GM12878 (cell line): Measurements from ENCODE around the gene SGSH. TPM values are rescaled to one million over a fixed set of nuclear protein-coding genes. Genes with fewer than 3 reads are reported as not detected.

ENCODE experiments used
- ATF7 ChIP-seq: fragments of 450-650 bp; IDR thresholded peaks from 2 replicates; pipeline ENCODE4 v1.6.1; 2016; ENCODE audit warnings: low read depth, mild to moderate bottlenecking
- BCL11A ChIP-seq: IDR thresholded peaks from 2 replicates; pipeline ENCODE4 v1.6.1; 2011; ENCODE audit warnings: low read depth, low read length
- BCLAF1 ChIP-seq: fragments of 450-650 bp; IDR thresholded peaks from 2 replicates; pipeline ENCODE4 v1.6.1; 2017; ENCODE audit warnings: antibody characterized with exemption, mild to moderate bottlenecking, moderate library complexity
- CEBPB ChIP-seq, 2 experiments: fragments of 150-350 bp in 1 of 2; IDR thresholded peaks; 2 replicates each; pipeline ENCODE4 v1.6.1; 2012 to 2014; ENCODE audit warnings: low read depth in 2 of 2, low read length in 2 of 2, borderline replicate concordance in 1 of 2, inconsistent platforms in 1 of 2
- FOXM1 ChIP-seq: IDR thresholded peaks from 2 replicates; pipeline ENCODE4 v1.6.1; 2012; ENCODE audit warnings: low read depth, mild to moderate bottlenecking, inconsistent platforms, low read length, moderate library complexity
- IKZF2 ChIP-seq, 2 experiments: fragments of 450-650 bp; IDR thresholded peaks; 2 replicates each; pipeline ENCODE4 v1.6.1; 2017; ENCODE audit warnings: mild to moderate bottlenecking in 2 of 2, moderate library complexity in 2 of 2
- JUNB ChIP-seq: IDR thresholded peaks from 2 replicates; pipeline ENCODE4 v1.6.1; 2016; ENCODE audit warnings: antibody characterized with exemption, mild to moderate bottlenecking
- MEF2B ChIP-seq: fragments of 450-650 bp; IDR thresholded peaks from 2 replicates; pipeline ENCODE4 v1.6.1; 2018; ENCODE audit warnings: mild to moderate bottlenecking, moderate library complexity; ENCODE audit not compliant: partially characterized antibody, poor library complexity, severe bottlenecking
- MTA2 ChIP-seq: fragments of 450-650 bp; IDR thresholded peaks from 2 replicates; pipeline ENCODE4 v1.6.1; 2016; ENCODE audit warnings: low read depth, mild to moderate bottlenecking, moderate library complexity
- MYB ChIP-seq: fragments of 150-350 bp; IDR thresholded peaks from 2 replicates; pipeline ENCODE4 v1.6.1; 2014; ENCODE audit warnings: mild to moderate bottlenecking, low read depth, low read length, borderline replicate concordance
- NFIC ChIP-seq: IDR thresholded peaks from 2 replicates; pipeline ENCODE4 v1.6.1; 2012; ENCODE audit warnings: low read depth, mild to moderate bottlenecking, inconsistent platforms, low read length, moderate library complexity
- NFYB ChIP-seq: IDR thresholded peaks from 2 replicates; pipeline ENCODE4 v1.6.1; 2011; ENCODE audit warnings: low read depth, mild to moderate bottlenecking, low read length, improper control_type of control experiment, moderate library complexity; ENCODE audit not compliant: insufficient read depth
- POU2F2 ChIP-seq: IDR thresholded peaks from 3 replicates; pipeline ENCODE4 v1.6.1; 2011; ENCODE audit warnings: low read depth, mild to moderate bottlenecking, low read length, borderline replicate concordance
- RUNX3 ChIP-seq: IDR thresholded peaks from 2 replicates; pipeline ENCODE4 v1.6.1; 2012; ENCODE audit warnings: low read length, inconsistent platforms
- SREBF1 ChIP-seq: IDR thresholded peaks from 2 replicates; pipeline ENCODE4 v1.6.1; 2012; ENCODE audit warnings: mild to moderate bottlenecking, low read length
- STAT3 ChIP-seq: IDR thresholded peaks from 2 replicates; pipeline ENCODE4 v1.6.1; 2011; ENCODE audit warnings: low read depth, low read length, improper control_type of control experiment
- TARDBP ChIP-seq: IDR thresholded peaks from 2 replicates; pipeline ENCODE4 v1.6.1; 2016; ENCODE audit warnings: borderline replicate concordance
- ZBED1 ChIP-seq: IDR thresholded peaks from 2 replicates; pipeline ENCODE4 v1.6.1; 2016; ENCODE audit warnings: borderline replicate concordance
- polyA plus RNA-seq, 11 experiments: library from polyadenylated mRNA; depleted of rRNA in 4 of 11; unstranded in 6 of 11; stranded (reverse) in 5 of 11; fragments of >200 nt; fragmentation: Nextera tagmentation in 4 of 11; fragmentation: Illumina TruSeq in 1 of 11; extraction: Ambion mirVana in 4 of 11; extraction: Trizol in 1 of 11; gene quantifications; 1 replicate in 1 of 11; 2 replicates in 10 of 11; pipeline versions ENCODE4 v1.2.1 to v1.2.3, GENCODE V29; 2011 to 2016; ENCODE audit warnings: inconsistent platforms in 2 of 11, missing spikeins in 2 of 11, low read depth in 1 of 11
- total RNA-seq, 4 experiments: library from RNA; depleted of rRNA in 3 of 4; stranded (reverse); fragments of >200 nt in 3 of 4; fragmentation: Illumina TruSeq in 1 of 4; extraction: Trizol in 1 of 4; gene quantifications; 2 replicates each; pipeline versions ENCODE4 v1.2.1 to v1.2.3, GENCODE V29; 2013 to 2021
- TF ChIP-seq, protein P1 (sequence below): fragments of 150-350 bp; IDR thresholded peaks from 2 replicates; pipeline ENCODE4 v1.6.1; 2016; ENCODE audit warnings: low read depth, low read length
- TF ChIP-seq, protein P2 (sequence below): fragments of 450-650 bp; IDR thresholded peaks from 2 replicates; pipeline ENCODE4 v1.6.1; 2017; ENCODE audit warnings: low read depth, mild to moderate bottlenecking, moderate library complexity
- TF ChIP-seq, protein P3 (sequence below): fragments of 450-650 bp; IDR thresholded peaks from 2 replicates; pipeline ENCODE4 v1.6.1; 2016; ENCODE audit warnings: mild to moderate bottlenecking

Gene SGSH
- total and polyA plus RNA-seq, 10 of the 15 experiments (the other 5 are each of a cell fraction or from before 2014, with no cell fraction given), result 0.13 to 17.2 (median 6.0) TPM

DNA sequence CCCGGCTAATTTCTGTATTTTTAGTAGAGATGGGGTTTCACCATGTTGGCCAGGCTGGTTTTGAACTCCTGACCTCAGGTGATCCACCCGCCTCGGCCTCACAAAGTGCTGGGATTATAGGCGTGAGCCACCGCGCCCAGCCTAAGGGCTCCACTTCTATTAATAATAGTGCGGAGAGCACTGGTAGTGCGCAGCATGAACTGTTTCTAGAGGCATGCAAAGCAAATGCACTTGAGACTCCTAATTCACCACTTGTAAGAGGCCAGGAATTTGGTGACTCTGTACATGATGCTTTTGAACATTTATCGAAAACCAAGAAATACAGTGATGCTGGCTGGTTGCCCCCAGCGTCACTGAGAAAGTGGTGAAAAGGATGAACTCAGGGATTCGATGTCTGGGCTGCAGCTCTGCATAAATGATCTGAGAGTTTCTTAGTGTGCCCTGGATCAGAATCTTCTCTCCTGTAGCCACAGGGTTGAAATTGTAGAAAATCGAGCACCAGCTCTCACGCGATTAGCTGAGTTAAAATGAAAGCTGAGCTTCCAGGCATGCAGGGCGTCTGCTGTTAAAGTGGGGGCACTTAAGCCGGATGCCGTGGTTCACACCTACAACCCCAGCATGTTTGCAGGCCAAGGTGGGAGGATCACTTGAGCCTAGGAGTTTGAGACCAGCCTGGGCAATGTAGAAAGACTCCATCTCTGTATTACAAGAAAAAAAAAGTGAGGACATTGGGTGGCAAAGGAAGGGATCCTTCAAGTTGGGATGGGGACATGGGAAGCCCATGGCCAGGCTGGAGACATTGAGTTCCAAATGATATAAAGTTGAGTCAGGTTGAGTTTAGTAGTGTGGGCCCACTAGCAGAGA lies 45.3 kb upstream of the SGSH start (continued):
- TF ChIP-seq JUNB (peak; percentile 94), BCL11A (peak; percentile 89), NFIC (peak; percentile 83), NFYB (no peak), MYB (no peak), MEF2B (peak; percentile 47), IKZF2 (IDR thresholded peaks at IDR 0.05) (peak; percentile 81 to 86), ZBED1 (no peak), POU2F2 (peak; percentile 60; the same call in 2 of the 3 replicates), ATF7 (peak; percentile 60), RUNX3 (peak; percentile 83), SREBF1 (0 out of 2 replicates have a peak, but pooled peaks have one; percentile 12), STAT3 (peak; percentile 82; the same call in 1 of the 2 replicates), BCLAF1 (no peak), MTA2 (peak; percentile 70), TARDBP (no peak), CEBPB (IDR thresholded peaks at IDR 0.05; ENCODE audit: borderline replicate concordance in 1 of 2, low read depth in 2 of 2, low read length in 2 of 2) (no peak; a peak in 1 of 4 replicates), FOXM1 (peak; percentile 75; the same call in 1 of the 2 replicates)
- TF ChIP-seq, protein P1, sequence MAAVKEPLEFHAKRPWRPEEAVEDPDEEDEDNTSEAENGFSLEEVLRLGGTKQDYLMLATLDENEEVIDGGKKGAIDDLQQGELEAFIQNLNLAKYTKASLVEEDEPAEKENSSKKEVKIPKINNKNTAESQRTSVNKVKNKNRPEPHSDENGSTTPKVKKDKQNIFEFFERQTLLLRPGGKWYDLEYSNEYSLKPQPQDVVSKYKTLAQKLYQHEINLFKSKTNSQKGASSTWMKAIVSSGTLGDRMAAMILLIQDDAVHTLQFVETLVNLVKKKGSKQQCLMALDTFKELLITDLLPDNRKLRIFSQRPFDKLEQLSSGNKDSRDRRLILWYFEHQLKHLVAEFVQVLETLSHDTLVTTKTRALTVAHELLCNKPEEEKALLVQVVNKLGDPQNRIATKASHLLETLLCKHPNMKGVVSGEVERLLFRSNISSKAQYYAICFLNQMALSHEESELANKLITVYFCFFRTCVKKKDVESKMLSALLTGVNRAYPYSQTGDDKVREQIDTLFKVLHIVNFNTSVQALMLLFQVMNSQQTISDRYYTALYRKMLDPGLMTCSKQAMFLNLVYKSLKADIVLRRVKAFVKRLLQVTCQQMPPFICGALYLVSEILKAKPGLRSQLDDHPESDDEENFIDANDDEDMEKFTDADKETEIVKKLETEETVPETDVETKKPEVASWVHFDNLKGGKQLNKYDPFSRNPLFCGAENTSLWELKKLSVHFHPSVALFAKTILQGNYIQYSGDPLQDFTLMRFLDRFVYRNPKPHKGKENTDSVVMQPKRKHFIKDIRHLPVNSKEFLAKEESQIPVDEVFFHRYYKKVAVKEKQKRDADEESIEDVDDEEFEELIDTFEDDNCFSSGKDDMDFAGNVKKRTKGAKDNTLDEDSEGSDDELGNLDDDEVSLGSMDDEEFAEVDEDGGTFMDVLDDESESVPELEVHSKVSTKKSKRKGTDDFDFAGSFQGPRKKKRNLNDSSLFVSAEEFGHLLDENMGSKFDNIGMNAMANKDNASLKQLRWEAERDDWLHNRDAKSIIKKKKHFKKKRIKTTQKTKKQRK, result no peak
- TF ChIP-seq, protein P2, sequence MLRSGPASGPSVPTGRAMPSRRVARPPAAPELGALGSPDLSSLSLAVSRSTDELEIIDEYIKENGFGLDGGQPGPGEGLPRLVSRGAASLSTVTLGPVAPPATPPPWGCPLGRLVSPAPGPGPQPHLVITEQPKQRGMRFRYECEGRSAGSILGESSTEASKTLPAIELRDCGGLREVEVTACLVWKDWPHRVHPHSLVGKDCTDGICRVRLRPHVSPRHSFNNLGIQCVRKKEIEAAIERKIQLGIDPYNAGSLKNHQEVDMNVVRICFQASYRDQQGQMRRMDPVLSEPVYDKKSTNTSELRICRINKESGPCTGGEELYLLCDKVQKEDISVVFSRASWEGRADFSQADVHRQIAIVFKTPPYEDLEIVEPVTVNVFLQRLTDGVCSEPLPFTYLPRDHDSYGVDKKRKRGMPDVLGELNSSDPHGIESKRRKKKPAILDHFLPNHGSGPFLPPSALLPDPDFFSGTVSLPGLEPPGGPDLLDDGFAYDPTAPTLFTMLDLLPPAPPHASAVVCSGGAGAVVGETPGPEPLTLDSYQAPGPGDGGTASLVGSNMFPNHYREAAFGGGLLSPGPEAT, result peak; percentile 48; the same call in 1 of the 2 replicates
- TF ChIP-seq, protein P3, sequence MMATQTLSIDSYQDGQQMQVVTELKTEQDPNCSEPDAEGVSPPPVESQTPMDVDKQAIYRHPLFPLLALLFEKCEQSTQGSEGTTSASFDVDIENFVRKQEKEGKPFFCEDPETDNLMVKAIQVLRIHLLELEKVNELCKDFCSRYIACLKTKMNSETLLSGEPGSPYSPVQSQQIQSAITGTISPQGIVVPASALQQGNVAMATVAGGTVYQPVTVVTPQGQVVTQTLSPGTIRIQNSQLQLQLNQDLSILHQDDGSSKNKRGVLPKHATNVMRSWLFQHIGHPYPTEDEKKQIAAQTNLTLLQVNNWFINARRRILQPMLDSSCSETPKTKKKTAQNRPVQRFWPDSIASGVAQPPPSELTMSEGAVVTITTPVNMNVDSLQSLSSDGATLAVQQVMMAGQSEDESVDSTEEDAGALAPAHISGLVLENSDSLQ, result no peak
